IgD-negative memory B cell (primary cell): ENCODE data around the gene PTGIS. TPM values are rescaled to one million over a fixed set of nuclear protein-coding genes. Genes with fewer than 3 reads are reported as not detected.

Source experiments
- H3K27ac Mint-ChIP-seq, 3 donors: one replicate each; pipeline ENCODE4 v1.8.0; 2020 to 2022; ENCODE audit warnings: mild to moderate bottlenecking in 3 of 3, mixed read lengths in 3 of 3, moderate library complexity in 1 of 3
- H3K27me3 Mint-ChIP-seq: one replicate; pipeline ENCODE4 v1.8.0; 2021; ENCODE audit warnings: mixed read lengths
- H3K36me3 Mint-ChIP-seq: one replicate; pipeline ENCODE4 v1.8.0; 2020; ENCODE audit warnings: mild to moderate bottlenecking, mixed read lengths
- H3K4me1 Mint-ChIP-seq, 3 donors: one replicate each; pipeline ENCODE4 v1.8.0; 2020 to 2022; ENCODE audit warnings: mixed read lengths in 3 of 3, mild to moderate bottlenecking in 1 of 3
- H3K4me3 Mint-ChIP-seq, 4 donors: one replicate each; pipeline ENCODE4 v1.8.0; 2020 to 2022; ENCODE audit warnings: mild to moderate bottlenecking in 4 of 4, mixed read lengths in 4 of 4, moderate library complexity in 3 of 4
- H3K9me3 Mint-ChIP-seq, 3 donors: one replicate each; pipeline ENCODE4 v1.8.0; 2020 to 2021; ENCODE audit warnings: mixed read lengths in 3 of 3, mild to moderate bottlenecking in 1 of 3
- polyA plus RNA-seq: library from polyadenylated mRNA; unstranded; fragments of 300-500 nt; fragmentation: Illumina TruSeq; gene quantifications from one replicate; pipeline ENCODE4 v1.2.3, GENCODE V29; 2021

Gene PTGIS
- polyA plus RNA-seq, 1 donor from 2014 or later = not detected

GRCh38 chr20:49460916-49461315 is 107.0 kb downstream of the PTGIS start:
- Mint-ChIP-seq H3K4me1 (peaks cover 0 to 2% (median 0%) of the 10 kb centered on the region in 3 donors), H3K4me3 (no peak overlapping the region), H3K9me3 (peaks cover 0 to 3% (median 0%) of the 10 kb centered on the region in 3 donors), H3K36me3 (peaks cover 2% of the 10 kb centered on the region), H3K27me3 (peaks cover 18% of the 10 kb centered on the region), H3K27ac (no peak overlapping the region)

DNA sequence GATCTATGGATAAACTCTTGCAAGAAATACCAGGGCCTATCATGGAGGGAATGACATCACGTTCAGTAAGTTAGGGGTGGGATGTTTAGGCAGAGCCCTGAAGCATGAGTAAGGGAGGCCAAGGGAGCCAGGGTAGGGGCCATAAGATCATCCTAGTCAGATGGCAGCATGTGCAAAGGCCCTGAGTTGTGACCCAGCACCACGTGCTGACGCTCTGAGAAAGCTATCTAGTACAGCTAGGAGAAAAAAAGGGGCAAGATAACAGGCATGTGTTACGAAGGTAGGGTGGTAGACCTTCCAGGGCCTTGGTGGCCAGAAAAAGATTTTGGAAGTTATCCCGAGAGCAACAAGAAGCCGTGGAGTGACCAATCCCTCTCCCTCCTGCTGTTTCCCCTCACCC is 107.8 kb downstream of the PTGIS start:
- Mint-ChIP-seq H3K27me3 (peaks cover 14% of the 10 kb centered on the region), H3K36me3 (peaks cover 2% of the 10 kb centered on the region), H3K9me3 (peaks cover 0 to 3% (median 0%) of the 10 kb centered on the region in 3 donors), H3K4me3 (no peak overlapping the region), H3K4me1 (peaks cover 0 to 2% (median 0%) of the 10 kb centered on the region in 3 donors), H3K27ac (no peak overlapping the region)

- H3K36me3 Mint-ChIP-seq = peaks cover 2% of the 10 kb centered on the region
- H3K9me3 Mint-ChIP-seq = peaks cover 0 to 3% (median 0%) of the 10 kb centered on the region in 3 donors
- peaks cover 0 to 2% (median 0%) of the 10 kb centered on the region in 3 donors for H3K4me1 Mint-ChIP-seq
- peaks cover 16% of the 10 kb centered on the region for H3K27me3 Mint-ChIP-seq
- no peak overlapping the region for H3K4me3 Mint-ChIP-seq
- no peak overlapping the region for H3K27ac Mint-ChIP-seq
Observed at GRCh38 chr20:49459684-49460083, 108.3 kb downstream of the PTGIS start.

DNA sequence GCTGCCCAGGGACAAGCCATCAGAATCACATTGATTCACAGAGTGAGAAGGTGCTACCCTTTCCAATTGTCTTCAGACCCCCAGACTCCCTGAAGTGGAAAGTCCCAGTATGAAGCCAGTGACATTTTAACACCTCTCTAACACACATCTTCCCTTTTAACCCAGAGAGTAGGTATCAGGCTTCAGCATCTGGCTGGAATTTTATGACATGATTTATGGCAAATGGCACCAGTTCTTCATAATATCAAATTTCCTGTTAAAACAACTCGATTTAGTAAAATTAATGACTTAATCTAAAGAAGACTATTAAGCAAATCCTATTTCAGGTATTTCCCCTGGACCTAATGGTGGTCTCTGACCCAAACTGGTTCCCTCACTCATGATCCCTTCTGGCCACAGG is 110.5 kb downstream of the PTGIS start:
- Mint-ChIP-seq H3K36me3 (peaks cover 2% of the 10 kb centered on the region), H3K27ac (no peak overlapping the region), H3K4me3 (no peak overlapping the region), H3K27me3 (peaks cover 21% of the 10 kb centered on the region), H3K4me1 (peaks cover 0 to 2% (median 0%) of the 10 kb centered on the region in 3 donors), H3K9me3 (peaks cover 0 to 3% (median 0%) of the 10 kb centered on the region in 3 donors)

- Mint-ChIP-seq H3K27me3 (peaks cover 21% of the 10 kb centered on the region), H3K36me3 (peaks cover 2% of the 10 kb centered on the region), H3K4me3 (no peak overlapping the region), H3K4me1 (peaks cover 0 to 2% (median 0%) of the 10 kb centered on the region in 3 donors), H3K27ac (no peak overlapping the region), H3K9me3 (no peaks in the 10 kb centered on the region)
Observed at GRCh38 chr20:49456646-49457045, 111.3 kb downstream of the PTGIS start.

DNA sequence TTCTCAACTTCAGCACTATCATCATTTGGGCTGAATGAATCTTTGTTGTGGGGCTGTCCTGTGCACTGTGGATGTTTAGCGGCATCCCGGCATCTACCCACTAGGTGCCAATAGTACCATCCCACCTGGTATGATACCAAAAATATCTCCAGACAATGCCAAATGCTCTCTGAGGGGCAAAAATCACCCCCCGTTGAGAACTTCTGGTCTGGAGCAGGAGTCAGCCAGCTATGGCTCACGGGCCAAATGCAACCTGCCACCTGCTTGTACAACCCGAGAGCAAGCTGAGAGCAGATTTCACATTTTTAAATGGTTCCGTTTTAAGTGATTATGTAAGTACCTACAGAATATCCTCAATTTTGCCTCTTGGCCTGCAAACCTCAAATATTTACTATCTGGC is 112.2 kb downstream of the PTGIS start:
- H3K27ac Mint-ChIP-seq = no peak overlapping the region
- peaks cover 24% of the 10 kb centered on the region for H3K27me3 Mint-ChIP-seq
- no peaks in the 10 kb centered on the region for H3K9me3 Mint-ChIP-seq
- H3K36me3 Mint-ChIP-seq = peaks cover 2% of the 10 kb centered on the region
- no peak overlapping the region for H3K4me3 Mint-ChIP-seq
- peaks cover 0 to 2% (median 0%) of the 10 kb centered on the region in 3 donors for H3K4me1 Mint-ChIP-seq

Other genes starting within 250 kb of the PTGIS start
- gene KCNB1, start 85.5 kb downstream of the PTGIS start, polyA plus RNA-seq = not detected
- gene B4GALT5, start 145.7 kb upstream of the PTGIS start, polyA plus RNA-seq = 0.48 TPM
- 13.2 TPM for gene SLC9A8, start 244.7 kb upstream of the PTGIS start, polyA plus RNA-seq